Measurements from ENCODE around the gene WFIKKN2. TPM values are rescaled to one million over a fixed set of nuclear protein-coding genes. Genes with fewer than 3 reads are reported as not detected.

Gene WFIKKN2
- total and polyA plus RNA-seq, 2 of the 8 experiments (the other 6 are each of a cell fraction or from before 2014, with no cell fraction given), result 0.07 to 0.30 TPM

GRCh38 chr17:50843150-50843905, 7.9 kb downstream of the WFIKKN2 start:
- Histone ChIP-seq H3K14ac (ENCODE audit: insufficient read length) (no peak overlapping the region), H3K27ac (ENCODE audit: low read depth, low read length) (no peak overlapping the region), H3K27me3 (replicated peaks in 1 of 4; ENCODE audit: control insufficient read depth in 3 of 4, extremely low read depth in 1 of 4, insufficient read depth in 3 of 4, low read length in 3 of 4) (no peaks in the 10 kb centered on the region), H2AK5ac (ENCODE audit: low read depth, low read length) (no peak overlapping the region), H2BK5ac (ENCODE audit: low read depth, low read length) (no peak overlapping the region), H3K18ac (ENCODE audit: extremely low read depth, low read length) (no peak overlapping the region), H2BK15ac (ENCODE audit: low read length) (no peak overlapping the region), H4K20me1 (replicated peaks in 1 of 2; ENCODE audit: control insufficient read depth in 1 of 2, insufficient read depth in 2 of 2, low read length in 2 of 2) (no peaks in the 10 kb centered on the region), H3K9ac (replicated peaks in 1 of 4; ENCODE audit: extremely low read depth in 1 of 4, low read depth in 3 of 4, low read length in 3 of 4) (no peak overlapping the region), H3K4me2 (ENCODE audit: insufficient read depth in 1 of 2, low read depth in 2 of 2, low read length in 2 of 2) (no peak overlapping the region), H3K23ac (ENCODE audit: insufficient read length) (no peak overlapping the region), H4K91ac (replicated peaks; ENCODE audit: insufficient read length, low read length) (no peak overlapping the region), H2BK20ac (ENCODE audit: low read length) (no peak overlapping the region), H3K36me3 (ENCODE audit: control insufficient read depth in 2 of 4, insufficient read depth in 4 of 4, low read length in 3 of 4) (no peaks in the 10 kb centered on the region), H3K4me1 (replicated peaks in 1 of 4; ENCODE audit: control insufficient read depth in 3 of 4, insufficient read depth in 4 of 4, low read length in 3 of 4) (peaks cover 0 to 7% (median 2%) of the 10 kb centered on the region in 4 experiments; a peak in 2 of 7 replicates), H3K23me2 (ENCODE audit: low read depth, low read length) (no peaks in the 10 kb centered on the region), H2BK12ac (ENCODE audit: low read depth, low read length) (0 out of 2 replicates have a peak overlapping the region, but pooled peaks have one; percentile 39), H2AFZ (ENCODE audit: low read length) (no peak overlapping the region), H4K5ac (ENCODE audit: insufficient read length, low read depth, low read length) (no peak overlapping the region), H3K79me2 (ENCODE audit: control insufficient read depth in 1 of 2, insufficient read depth in 2 of 2, low read length in 2 of 2) (no peaks in the 10 kb centered on the region), H3K4ac (replicated peaks; ENCODE audit: insufficient read length, low read depth, low read length) (no peak overlapping the region), H4K8ac (ENCODE audit: extremely low read depth, insufficient read depth, low read length) (no peak overlapping the region; the same call in 1 of the 2 replicates), H3K4me3 (ENCODE audit: extremely low read depth in 1 of 4, insufficient read depth in 2 of 4, low read depth in 3 of 4, low read length in 4 of 4) (no peak overlapping the region), H2BK120ac (replicated peaks; ENCODE audit: low read depth, low read length) (no peak overlapping the region), H3K56ac (replicated peaks; ENCODE audit: insufficient read length, low read depth, low read length) (no peak overlapping the region), H3K9me3 (ENCODE audit: insufficient read depth in 2 of 2, low read depth in 1 of 2, low read length in 1 of 2) (no peaks in the 10 kb centered on the region), H3K79me1 (ENCODE audit: low read depth, low read length) (no peaks in the 10 kb centered on the region)
- FAIRE-seq, result no peak
- no peak for DNase-seq (ENCODE audit: low read depth in 1 of 2, low spot score in 2 of 2)
- CTCF ChIA-PET (ENCODE audit: partially characterized antibody), result interaction anchor here (1.1 to 31.7 kb wide), 9 partner anchors 9 to 132 kb away, joined by 3 to 735 read pairs (median 52); no protein-coding TSS in a partner anchor
- 86% methylated on average over 16 of the region's 16 CpGs; no CpG with 5 or more reads in 1 of the 2 experiments for WGBS, 2 experiments (ENCODE audit: extremely low coverage in 1 of 2, insufficient coverage in 1 of 2, insufficient read length in 1 of 2, insufficient replicate concordance in 2 of 2, low coverage in 1 of 2, low lambda C conversion rate in 2 of 2, missing lambda C conversion rate in 1 of 2)
- POLR2A ChIA-PET (ENCODE audit: partially characterized antibody), result interaction anchor here (0.8 to 2.8 kb wide), 3 partner anchors 9 to 57 kb away, joined by 3 to 9 read pairs (median 3); partner anchors contain the start of gene WFIKKN2
- TF ChIP-seq TAF1 (IDR thresholded peaks at IDR 0.05; ENCODE audit: low read depth, low read length), result no peak
- no peak for TF ChIP-seq KDM1A (IDR thresholded peaks at IDR 0.05; ENCODE audit: borderline replicate concordance, low read length)
- TF ChIP-seq EP300 (IDR thresholded peaks at IDR 0.05; ENCODE audit: borderline replicate concordance in 1 of 2, low read depth in 2 of 2, low read length in 2 of 2), result no peak
- TF ChIP-seq RBBP5 (IDR thresholded peaks at IDR 0.05; ENCODE audit: borderline replicate concordance, low read depth, low read length), result no peak
- TF ChIP-seq SUZ12 (IDR thresholded peaks at IDR 0.05; ENCODE audit: low read length), result no peak
- no peak for TF ChIP-seq SP2 (IDR thresholded peaks at IDR 0.05; ENCODE audit: low read length)
- TF ChIP-seq YY1 (IDR thresholded peaks at IDR 0.05; ENCODE audit: low read depth, low read length), result no peak
- TF ChIP-seq SIX5 (IDR thresholded peaks at IDR 0.05; ENCODE audit: low read depth, low read length), result no peak
- TF ChIP-seq CBX8 (IDR thresholded peaks at IDR 0.05; ENCODE audit: borderline replicate concordance, low read depth, low read length), result no peak

All from H1 (cell line).